HepG2 (cell line): Measurements from ENCODE around the gene BAZ1A. TPM values are rescaled to one million over a fixed set of nuclear protein-coding genes. Genes with fewer than 3 reads are reported as not detected.

Experiments used
- AGO2 ChIP-seq: fragments of 200-400 bp; formaldehyde crosslinking; optimal IDR thresholded peaks from 2 replicates; pipeline ENCODE3; 2017; ENCODE audit warnings: mild to moderate bottlenecking, low read depth, low read length, moderate library complexity
- ATF3 ChIP-seq: sonication (generic); formaldehyde crosslinking; IDR thresholded peaks from 2 replicates; pipeline ENCODE4 v1.4.0; 2020; ENCODE audit warnings: missing genetic modification reagents
- ATF7 ChIP-seq, 2 experiments: fragments of 450-650 bp in 1 of 2; sonication (generic) in 1 of 2; formaldehyde crosslinking in 1 of 2; IDR thresholded peaks; 2 replicates each; pipeline versions ENCODE4 v1.4.0 to v1.6.1; 2016 to 2020; ENCODE audit warnings: antibody characterized with exemption in 1 of 2, mild to moderate bottlenecking in 1 of 2, missing genetic modification reagents in 1 of 2
- CC2D1A ChIP-seq: sonication (generic); formaldehyde crosslinking; IDR thresholded peaks from 2 replicates; pipeline ENCODE4 v1.8.1; 2023; ENCODE audit warnings: mild to moderate bottlenecking, missing genetic modification reagents
- CCAR2 ChIP-seq: fragments of 200-400 bp; formaldehyde crosslinking; optimal IDR thresholded peaks from 2 replicates; pipeline ENCODE3; 2018; ENCODE audit warnings: low read depth, mild to moderate bottlenecking, low read length, moderate library complexity
- CHD4 ChIP-seq: fragments of 200-600 bp; sonication (generic); IDR thresholded peaks from 2 replicates; pipeline ENCODE4 v1.7.0; 2017; ENCODE audit warnings: mild to moderate bottlenecking, low read length, borderline replicate concordance
- DZIP1 ChIP-seq: sonication (generic); formaldehyde crosslinking; IDR thresholded peaks from 2 replicates; pipeline ENCODE4 v1.5.0; 2020; ENCODE audit warnings: mild to moderate bottlenecking, missing genetic modification reagents
- JUN ChIP-seq: sonication (generic); formaldehyde crosslinking; IDR thresholded peaks from 2 replicates; pipeline ENCODE4 v1.4.0; 2020; ENCODE audit warnings: mild to moderate bottlenecking, missing genetic modification reagents
- JUNB ChIP-seq: sonication (generic); formaldehyde crosslinking; IDR thresholded peaks from 2 replicates; pipeline ENCODE4 v1.8.0; 2022; ENCODE audit warnings: missing genetic modification reagents, mild to moderate bottlenecking, borderline replicate concordance
- KLF12 ChIP-seq: sonication (generic); formaldehyde crosslinking; IDR thresholded peaks from 2 replicates; pipeline ENCODE4 v1.4.0; 2020; ENCODE audit warnings: missing genetic modification reagents, borderline replicate concordance
- MAF1 ChIP-seq: sonication (generic); formaldehyde crosslinking; IDR thresholded peaks from 2 replicates; pipeline ENCODE4 v1.5.0; 2020; ENCODE audit warnings: missing genetic modification reagents, borderline replicate concordance
- MED13 ChIP-seq: sonication (generic); formaldehyde crosslinking; IDR thresholded peaks from 2 replicates; pipeline ENCODE4 v1.5.0; 2020; ENCODE audit warnings: missing genetic modification reagents
- MTF2 ChIP-seq: sonication (generic); formaldehyde crosslinking; IDR thresholded peaks from 2 replicates; pipeline ENCODE4 v1.5.0; 2020; ENCODE audit warnings: missing genetic modification reagents, borderline replicate concordance
- NFE2L2 ChIP-seq: fragments of 150-350 bp; IDR thresholded peaks from 2 replicates; pipeline ENCODE4 v1.6.1; 2014; ENCODE audit warnings: low read length
- NONO ChIP-seq, 2 experiments: fragments of 450-650 bp in 1 of 2; sonication (generic) in 1 of 2; formaldehyde crosslinking in 1 of 2; IDR thresholded peaks in 1 of 2; conservative IDR thresholded peaks in 1 of 2; 2 replicates each; pipeline versions ENCODE4 v1.6.1 to v1.8.0; 2017 to 2022; ENCODE audit warnings: mild to moderate bottlenecking in 1 of 2, missing genetic modification reagents in 1 of 2, moderate library complexity in 1 of 2
- POLR2A ChIP-seq, 2 experiments: IDR thresholded peaks; 2 replicates each; pipeline ENCODE4 v1.6.1; 2011; ENCODE audit warnings: low read depth in 2 of 2, low read length in 2 of 2, mild to moderate bottlenecking in 1 of 2, moderate library complexity in 1 of 2; ENCODE audit not compliant: insufficient read depth in 1 of 2
- RNF2 ChIP-seq: fragments of 450-650 bp; conservative IDR thresholded peaks from 2 replicates; pipeline ENCODE4 v1.6.1; 2016; ENCODE audit warnings: low read depth
- SNAPC2 ChIP-seq: sonication (generic); formaldehyde crosslinking; IDR thresholded peaks from 2 replicates; pipeline ENCODE4 v1.8.1; 2022; ENCODE audit warnings: mild to moderate bottlenecking, missing genetic modification reagents
- ZNF121 ChIP-seq: sonication (generic); formaldehyde crosslinking; IDR thresholded peaks from 2 replicates; pipeline ENCODE4 v1.5.0; 2020; ENCODE audit warnings: mild to moderate bottlenecking, missing genetic modification reagents
- ZNF274 ChIP-seq: sonication (generic); formaldehyde crosslinking; IDR thresholded peaks from 2 replicates; pipeline ENCODE4 v1.5.1; 2020; ENCODE audit warnings: mild to moderate bottlenecking, missing genetic modification reagents
- ZNF335 ChIP-seq: sonication (generic); formaldehyde crosslinking; IDR thresholded peaks from 2 replicates; pipeline ENCODE4 v1.4.0; 2020; ENCODE audit warnings: missing genetic modification reagents
- ZNF83 ChIP-seq: sonication (generic); formaldehyde crosslinking; IDR thresholded peaks from 2 replicates; pipeline ENCODE4 v1.4.0; 2020; ENCODE audit warnings: missing genetic modification reagents, mild to moderate bottlenecking, borderline replicate concordance
- polyA plus RNA-seq, 8 experiments: library from polyadenylated mRNA; depleted of rRNA in 3 of 8; stranded (reverse) in 7 of 8; unstranded in 1 of 8; fragments of >200 nt; fragmentation: Illumina TruSeq in 4 of 8; extraction: Trizol in 4 of 8; gene quantifications; 2 replicates each; pipeline versions ENCODE4 v1.2.1 to v1.2.3, GENCODE V29; 2011 to 2016; ENCODE audit warnings: low read depth in 4 of 8, missing spikeins in 1 of 8, mixed read lengths in 1 of 8; ENCODE audit not compliant: insufficient read depth in 1 of 8
- total RNA-seq, 5 experiments: library from RNA; depleted of rRNA; stranded (reverse); fragments of >200 nt; fragmentation: Illumina TruSeq; extraction: Trizol; gene quantifications; 2 replicates each; pipeline ENCODE4 v1.2.3, GENCODE V29; 2016; ENCODE audit warnings: low read depth in 1 of 5
- TF ChIP-seq, protein P1 (sequence below): sonication (generic); formaldehyde crosslinking; IDR thresholded peaks from 2 replicates; pipeline ENCODE4 v1.4.0; 2020; ENCODE audit warnings: missing genetic modification reagents
- TF ChIP-seq, protein P2 (sequence below): sonication (generic); formaldehyde crosslinking; IDR thresholded peaks from 2 replicates; pipeline ENCODE4 v1.4.0; 2020; ENCODE audit warnings: mild to moderate bottlenecking, missing genetic modification reagents

Gene BAZ1A
- total and polyA plus RNA-seq, 2 of the 13 experiments (the other 11 are each of a cell fraction or from before 2014, with no cell fraction given) = 20.9 to 56.8 TPM

DNA sequence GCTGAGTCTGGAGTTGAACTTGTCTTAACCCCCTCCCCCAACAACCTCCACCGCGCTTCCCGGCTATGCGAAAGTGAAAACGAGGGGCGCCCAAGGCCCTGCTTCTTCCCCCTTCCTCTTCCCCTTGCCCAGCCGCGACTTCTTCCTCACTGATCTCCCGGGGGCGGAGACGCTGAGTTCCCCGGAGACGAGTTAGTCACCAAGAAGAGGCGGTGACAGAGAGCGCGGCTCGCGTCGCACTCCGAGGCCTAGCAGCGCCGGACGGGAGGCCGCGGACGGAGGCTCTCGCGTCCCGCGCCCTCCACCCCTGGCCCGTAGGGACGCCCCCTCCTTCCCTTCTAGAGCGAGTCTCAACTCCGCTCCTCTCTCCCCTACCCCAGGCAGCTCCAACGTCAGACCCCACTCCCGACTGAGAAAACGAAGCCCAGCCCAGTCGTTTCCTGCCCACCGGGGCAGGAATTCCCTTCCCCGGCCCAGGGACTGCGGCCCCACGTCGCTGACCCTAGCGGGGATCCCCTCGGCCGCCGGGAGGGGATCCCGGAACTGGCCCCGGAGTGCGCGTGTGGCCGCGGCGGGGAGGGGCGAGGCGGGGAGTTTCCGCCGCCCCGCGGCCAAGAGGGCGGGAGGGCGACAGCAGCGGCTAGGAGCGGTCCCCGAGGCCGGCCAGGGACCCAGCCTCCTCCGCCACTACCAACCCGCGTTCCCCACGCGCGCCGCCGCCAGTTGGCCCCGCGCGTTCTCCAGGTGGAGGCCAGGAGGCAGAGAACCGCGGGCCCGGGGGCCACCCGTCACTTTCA lies 1.4 kb downstream of the BAZ1A start (continued):
- TF ChIP-seq AGO2 (peak; percentile 90), ZNF274 (CRISPR knock-in tag) (peak; percentile 92), CHD4 (peak; percentile 34; the same call in 1 of the 2 replicates), POLR2A (IDR thresholded peaks at IDR 0.05; ENCODE audit: insufficient read depth in 1 of 2, low read depth in 2 of 2, low read length in 2 of 2) (peak in 1 of 2 experiments; percentile 86; a peak in 2 of 4 replicates), NFE2L2 (no peak), ATF7 (IDR thresholded peaks at IDR 0.05) (no peak), ATF7 (CRISPR knock-in tag; IDR thresholded peaks at IDR 0.05) (peak; percentile 91), MED13 (CRISPR knock-in tag) (peak; percentile 58; the same call in 1 of the 2 replicates), CCAR2 (peak; percentile 7), KLF12 (CRISPR knock-in tag) (peak; percentile 69), MTF2 (CRISPR knock-in tag) (peak; percentile 80; the same call in 1 of the 2 replicates), DZIP1 (no peak; the same call in none of the 2 replicates), ATF3 (CRISPR knock-in tag) (no peak; the same call in 1 of the 2 replicates), JUN (peak; percentile 87), NONO (IDR thresholded peaks at IDR 0.05) (no peak), NONO (CRISPR knock-in tag; conservative IDR thresholded peaks at IDR 0.05) (peak; percentile 89), SNAPC2 (CRISPR knock-in tag) (peak; percentile 99), CC2D1A (CRISPR knock-in tag) (no peak), ZNF121 (CRISPR knock-in tag) (peak; percentile 95), JUNB (peak; percentile 77; the same call in 1 of the 2 replicates), RNF2 (peak; percentile 93), MAF1 (CRISPR knock-in tag) (no peak), ZNF83 (CRISPR knock-in tag) (peak; percentile 98), ZNF335 (CRISPR knock-in tag) (no peak; the same call in 1 of the 2 replicates)
- TF ChIP-seq, protein P1, sequence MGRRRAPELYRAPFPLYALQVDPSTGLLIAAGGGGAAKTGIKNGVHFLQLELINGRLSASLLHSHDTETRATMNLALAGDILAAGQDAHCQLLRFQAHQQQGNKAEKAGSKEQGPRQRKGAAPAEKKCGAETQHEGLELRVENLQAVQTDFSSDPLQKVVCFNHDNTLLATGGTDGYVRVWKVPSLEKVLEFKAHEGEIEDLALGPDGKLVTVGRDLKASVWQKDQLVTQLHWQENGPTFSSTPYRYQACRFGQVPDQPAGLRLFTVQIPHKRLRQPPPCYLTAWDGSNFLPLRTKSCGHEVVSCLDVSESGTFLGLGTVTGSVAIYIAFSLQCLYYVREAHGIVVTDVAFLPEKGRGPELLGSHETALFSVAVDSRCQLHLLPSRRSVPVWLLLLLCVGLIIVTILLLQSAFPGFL (CRISPR knock-in tag) = no peak
- TF ChIP-seq, protein P2, sequence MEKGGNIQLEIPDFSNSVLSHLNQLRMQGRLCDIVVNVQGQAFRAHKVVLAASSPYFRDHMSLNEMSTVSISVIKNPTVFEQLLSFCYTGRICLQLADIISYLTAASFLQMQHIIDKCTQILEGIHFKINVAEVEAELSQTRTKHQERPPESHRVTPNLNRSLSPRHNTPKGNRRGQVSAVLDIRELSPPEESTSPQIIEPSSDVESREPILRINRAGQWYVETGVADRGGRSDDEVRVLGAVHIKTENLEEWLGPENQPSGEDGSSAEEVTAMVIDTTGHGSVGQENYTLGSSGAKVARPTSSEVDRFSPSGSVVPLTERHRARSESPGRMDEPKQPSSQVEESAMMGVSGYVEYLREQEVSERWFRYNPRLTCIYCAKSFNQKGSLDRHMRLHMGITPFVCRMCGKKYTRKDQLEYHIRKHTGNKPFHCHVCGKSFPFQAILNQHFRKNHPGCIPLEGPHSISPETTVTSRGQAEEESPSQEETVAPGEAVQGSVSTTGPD = peak; percentile 51; the same call in 1 of the 2 replicates
